GM18951 (cell line): ENCODE data around the gene TSPOAP1.

Experiments
- POLR2A ChIP-seq: IDR thresholded peaks from 4 replicates; pipeline ENCODE4 v1.6.1; 2011; ENCODE audit warnings: mild to moderate bottlenecking; ENCODE audit not compliant: insufficient read length, insufficient read depth; ENCODE audit errors: extremely low read depth
- in situ Hi-C: fragments of 300-500 bp; cut with MboI; formaldehyde crosslinking; loops from one replicate; pipeline ENCODE4 v1.12.0; 2022; ENCODE audit warnings: low sequenced_read_pairs, mixed read lengths, inconsistent platforms; ENCODE audit not compliant: unreplicated experiment

TSPOAP1 gene

GRCh38 chr17:58328195-58329034 lies at the start of gene TSPOAP1:
TSS of gene TSPOAP1 (minus strand) at chr17:58328795. CDS start at chr17:58327920, 875 bp downstream.
- no peak for TF ChIP-seq POLR2A
- in situ Hi-C loops, result no loop called here

- in situ Hi-C loops, result no loop called here
- no peak for TF ChIP-seq POLR2A
Measured at GRCh38 chr17:58377661-58378060, 49.1 kb upstream of the TSPOAP1 start.

GRCh38 chr17:58377093-58377601 lies 48.6 kb upstream of the TSPOAP1 start:
- in situ Hi-C loops, result no loop called here
- TF ChIP-seq POLR2A, result no peak

GRCh38 chr17:58376472-58377000 lies 47.9 kb upstream of the TSPOAP1 start:
- in situ Hi-C loops, result no loop called here
- no peak for TF ChIP-seq POLR2A

- TF ChIP-seq POLR2A, result no peak
- in situ Hi-C loops, result no loop called here
Measured at GRCh38 chr17:58375811-58376210, 47.2 kb upstream of the TSPOAP1 start.

- in situ Hi-C loops, result no loop called here
- no peak for TF ChIP-seq POLR2A
Measured at GRCh38 chr17:58375256-58375655, 46.7 kb upstream of the TSPOAP1 start.

- in situ Hi-C loops, result no loop called here
- TF ChIP-seq POLR2A, result no peak
Measured at GRCh38 chr17:58373923-58374322, 45.3 kb upstream of the TSPOAP1 start.

GRCh38 chr17:58373003-58373402 lies 44.4 kb upstream of the TSPOAP1 start:
- in situ Hi-C loops, result no loop called here
- no peak for TF ChIP-seq POLR2A

GRCh38 chr17:58371300-58371950 lies 42.8 kb upstream of the TSPOAP1 start:
- in situ Hi-C loops, result no loop called here
- TF ChIP-seq POLR2A, result no peak

GRCh38 chr17:58370716-58371115 lies 42.1 kb upstream of the TSPOAP1 start:
- TF ChIP-seq POLR2A, result no peak
- in situ Hi-C loops, result no loop called here

- in situ Hi-C loops, result no loop called here
- TF ChIP-seq POLR2A, result no peak
Measured at GRCh38 chr17:58370309-58370708, 41.7 kb upstream of the TSPOAP1 start.

GRCh38 chr17:58369214-58370031 lies 40.8 kb upstream of the TSPOAP1 start:
- no peak for TF ChIP-seq POLR2A
- in situ Hi-C loops, result no loop called here

- TF ChIP-seq POLR2A, result no peak
- in situ Hi-C loops, result no loop called here
Measured at GRCh38 chr17:58368860-58369213, 40.2 kb upstream of the TSPOAP1 start.
